Lower lobe of right lung (tissue), 2 donors: ENCODE measurements around the gene FHIT. TPM values are rescaled to one million over a fixed set of nuclear protein-coding genes. Genes with fewer than 3 reads are reported as not detected.

Experiments
- ATAC-seq, 2 donors: fragments of 200-7000 bp; cut with Tn5 transposase; one replicate each; pipeline ENCODE4 v1.9.1; 2020 to 2022; ENCODE audit warnings: mild to moderate bottlenecking in 2 of 2, moderate library complexity in 2 of 2
- DNase-seq: peaks from one replicate; pipeline ENCODE4 v3.0.0-alpha.2; 2020
- H3K27ac ChIP-seq: fragments of 200-600 bp; one replicate; pipeline ENCODE4 v1.8.0; 2022
- H3K27me3 ChIP-seq: fragments of 200-600 bp; one replicate; pipeline ENCODE4 v1.8.0; 2022; ENCODE audit warnings: low read depth
- H3K36me3 ChIP-seq: fragments of 200-600 bp; one replicate; pipeline ENCODE4 v1.8.0; 2022; ENCODE audit warnings: mild to moderate bottlenecking
- H3K4me1 ChIP-seq: fragments of 200-600 bp; one replicate; pipeline ENCODE4 v1.8.0; 2022
- H3K4me3 ChIP-seq: fragments of 200-600 bp; one replicate; pipeline ENCODE4 v1.8.0; 2022; ENCODE audit warnings: mild to moderate bottlenecking
- H3K9me3 ChIP-seq: fragments of 200-600 bp; one replicate; pipeline ENCODE4 v1.8.0; 2022
- intact Hi-C: fragments of 100-400 bp; cut with DNase I; formaldehyde crosslinking; loops from one replicate; pipeline ENCODE4 v1.11.0; 2022
- total RNA-seq: library from RNA; stranded (reverse); fragmentation: NEBNext Ultra II Directional; extraction: Animal tissue kit (Norgen Biotek cat#: 25700); gene quantifications from one replicate; pipeline ENCODE4 v1.2.1, GENCODE V29; 2021
- TF ChIP-seq, protein P1 (sequence below): fragments of 200-600 bp; IDR thresholded peaks from one replicate; pipeline ENCODE4 v1.8.0; 2022; ENCODE audit warnings: antibody characterized with exemption, mild to moderate bottlenecking
- donor health status: DM: no; HTN: yes; CAD: no; lungs with severe emphysema.

Gene FHIT
- total RNA-seq, 1 donor from 2014 or later, result 10.3 TPM

DNA sequence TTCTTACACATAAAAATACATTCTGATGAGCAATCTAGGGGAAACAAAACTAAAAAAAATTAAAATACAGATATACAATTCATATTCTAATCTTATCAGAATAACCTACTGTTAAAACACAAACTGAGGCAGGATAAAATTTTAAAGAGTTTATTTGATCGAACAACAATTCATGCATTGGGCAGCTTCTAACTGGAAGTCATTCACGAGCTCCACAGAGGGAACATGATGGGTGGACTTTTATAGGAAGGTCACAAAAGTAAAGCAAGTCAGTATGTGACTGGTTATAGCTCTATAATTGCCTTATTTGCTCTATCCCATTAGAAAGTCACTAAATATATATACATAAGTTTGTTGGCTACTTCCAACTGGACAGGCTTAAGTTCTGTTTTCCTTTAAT is 1144.0 kb downstream of the FHIT start:
- H3K4me1 ChIP-seq, result no peaks in the 10 kb centered on the region
- no peak overlapping the region for H3K27ac ChIP-seq
- intact Hi-C loops, result no loop called here

GRCh38 chr3:60102154-60102553 is 1149.1 kb downstream of the FHIT start:
- no peaks in the 10 kb centered on the region for H3K27me3 ChIP-seq
- no peak overlapping the region for H3K27ac ChIP-seq
- no peaks in the 10 kb centered on the region for H3K4me1 ChIP-seq
- no peaks in the 10 kb centered on the region for H3K36me3 ChIP-seq
- ATAC-seq (no peak), DNase-seq (no peak)
- TF ChIP-seq, protein P1, sequence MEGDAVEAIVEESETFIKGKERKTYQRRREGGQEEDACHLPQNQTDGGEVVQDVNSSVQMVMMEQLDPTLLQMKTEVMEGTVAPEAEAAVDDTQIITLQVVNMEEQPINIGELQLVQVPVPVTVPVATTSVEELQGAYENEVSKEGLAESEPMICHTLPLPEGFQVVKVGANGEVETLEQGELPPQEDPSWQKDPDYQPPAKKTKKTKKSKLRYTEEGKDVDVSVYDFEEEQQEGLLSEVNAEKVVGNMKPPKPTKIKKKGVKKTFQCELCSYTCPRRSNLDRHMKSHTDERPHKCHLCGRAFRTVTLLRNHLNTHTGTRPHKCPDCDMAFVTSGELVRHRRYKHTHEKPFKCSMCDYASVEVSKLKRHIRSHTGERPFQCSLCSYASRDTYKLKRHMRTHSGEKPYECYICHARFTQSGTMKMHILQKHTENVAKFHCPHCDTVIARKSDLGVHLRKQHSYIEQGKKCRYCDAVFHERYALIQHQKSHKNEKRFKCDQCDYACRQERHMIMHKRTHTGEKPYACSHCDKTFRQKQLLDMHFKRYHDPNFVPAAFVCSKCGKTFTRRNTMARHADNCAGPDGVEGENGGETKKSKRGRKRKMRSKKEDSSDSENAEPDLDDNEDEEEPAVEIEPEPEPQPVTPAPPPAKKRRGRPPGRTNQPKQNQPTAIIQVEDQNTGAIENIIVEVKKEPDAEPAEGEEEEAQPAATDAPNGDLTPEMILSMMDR, result no peak
- no peaks in the 10 kb centered on the region for H3K9me3 ChIP-seq
- H3K4me3 ChIP-seq, result no peak overlapping the region
- intact Hi-C loops, result no loop called here

More for the DNA sequence above, 1144.0 kb downstream of the FHIT start:
- Histone ChIP-seq H3K36me3 (no peaks in the 10 kb centered on the region), H3K4me3 (no peak overlapping the region), H3K9me3 (no peaks in the 10 kb centered on the region), H3K27me3 (no peaks in the 10 kb centered on the region)
- DNase-seq, result no peak
- TF ChIP-seq, protein P1, result no peak
- ATAC-seq, result no peak

DNA sequence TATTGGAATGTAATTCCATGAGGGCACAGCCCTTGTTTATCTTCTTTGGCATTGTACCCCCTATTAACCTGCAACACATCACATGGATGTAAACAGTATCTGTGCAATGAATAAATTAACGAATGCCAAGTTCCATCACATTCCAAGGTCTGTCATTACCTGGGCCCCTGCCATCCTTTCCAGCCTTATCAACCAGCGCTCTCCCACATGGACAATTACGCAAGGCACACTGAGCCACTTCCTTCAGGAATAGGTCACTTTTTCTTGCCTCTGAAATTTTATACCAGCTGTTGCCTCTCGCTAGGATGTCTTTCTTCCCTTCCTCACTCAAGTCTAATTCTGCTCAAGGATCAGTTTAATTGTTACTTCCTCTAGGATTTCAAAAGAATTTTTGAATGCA is 1149.6 kb downstream of the FHIT start:
- intact Hi-C loops, result no loop called here
- TF ChIP-seq, protein P1, result no peak

DNA sequence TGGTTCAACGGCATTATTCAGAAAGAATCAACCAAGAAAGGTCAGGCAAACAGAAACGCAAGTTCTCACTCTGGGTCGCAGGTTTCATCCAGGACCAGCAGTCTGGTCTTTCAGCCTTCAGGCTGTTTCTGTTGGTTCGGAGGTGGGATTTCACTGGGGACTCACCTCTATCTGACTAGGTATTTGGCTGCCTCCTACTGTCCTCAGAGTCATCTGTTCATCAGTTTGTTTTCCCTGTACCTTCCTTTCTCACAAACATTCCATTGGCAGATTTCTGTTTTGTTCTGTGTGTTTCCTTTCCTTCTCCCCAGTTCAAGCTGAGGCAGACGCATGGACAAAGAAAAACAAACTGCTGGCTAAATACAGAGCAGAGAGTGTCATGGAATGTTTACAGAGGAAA is 1154.8 kb downstream of the FHIT start:
- DNase-seq, result no peak

More for the DNA sequence above, 1149.6 kb downstream of the FHIT start:
- DNase-seq (no peak), ATAC-seq (no peak)
- no peaks in the 10 kb centered on the region for H3K9me3 ChIP-seq
- no peak overlapping the region for H3K27ac ChIP-seq
- no peaks in the 10 kb centered on the region for H3K4me1 ChIP-seq
- H3K36me3 ChIP-seq, result no peaks in the 10 kb centered on the region
- H3K4me3 ChIP-seq, result no peak overlapping the region
- H3K27me3 ChIP-seq, result no peaks in the 10 kb centered on the region

DNA sequence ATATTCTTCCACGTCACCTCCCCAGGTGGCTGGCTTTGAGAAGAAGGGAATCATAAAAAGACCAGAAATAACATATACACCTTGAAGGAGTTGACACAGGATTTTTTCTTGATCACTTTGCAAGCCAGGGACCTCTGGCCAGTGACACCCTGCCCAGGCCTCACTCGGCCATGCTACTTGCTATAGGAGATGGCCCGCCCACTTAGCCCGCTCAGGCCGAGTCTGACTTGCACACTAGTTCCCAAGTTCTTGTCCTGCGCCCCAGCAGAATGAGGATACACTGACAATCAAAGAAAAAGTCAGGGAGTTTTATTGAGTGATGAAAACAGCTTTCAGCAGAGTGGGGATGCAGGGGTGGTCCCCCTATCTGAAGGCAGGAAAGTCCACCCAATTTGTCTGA is 1155.3 kb downstream of the FHIT start:
- DNase-seq (no peak), ATAC-seq (no peak)
- H3K4me3 ChIP-seq, result no peak overlapping the region
- no peaks in the 10 kb centered on the region for H3K27me3 ChIP-seq
- no peaks in the 10 kb centered on the region for H3K4me1 ChIP-seq
- intact Hi-C loops, result no loop called here
- no peak overlapping the region for H3K27ac ChIP-seq
- TF ChIP-seq, protein P1, result no peak
- no peaks in the 10 kb centered on the region for H3K36me3 ChIP-seq
- no peaks in the 10 kb centered on the region for H3K9me3 ChIP-seq

More for the DNA sequence above, 1154.8 kb downstream of the FHIT start:
- no peak overlapping the region for H3K27ac ChIP-seq
- no peak overlapping the region for H3K4me3 ChIP-seq
- no peaks in the 10 kb centered on the region for H3K36me3 ChIP-seq
- no peaks in the 10 kb centered on the region for H3K27me3 ChIP-seq
- no peak for ATAC-seq
- no peaks in the 10 kb centered on the region for H3K4me1 ChIP-seq
- intact Hi-C loops, result no loop called here
- TF ChIP-seq, protein P1, result no peak
- H3K9me3 ChIP-seq, result no peaks in the 10 kb centered on the region

DNA sequence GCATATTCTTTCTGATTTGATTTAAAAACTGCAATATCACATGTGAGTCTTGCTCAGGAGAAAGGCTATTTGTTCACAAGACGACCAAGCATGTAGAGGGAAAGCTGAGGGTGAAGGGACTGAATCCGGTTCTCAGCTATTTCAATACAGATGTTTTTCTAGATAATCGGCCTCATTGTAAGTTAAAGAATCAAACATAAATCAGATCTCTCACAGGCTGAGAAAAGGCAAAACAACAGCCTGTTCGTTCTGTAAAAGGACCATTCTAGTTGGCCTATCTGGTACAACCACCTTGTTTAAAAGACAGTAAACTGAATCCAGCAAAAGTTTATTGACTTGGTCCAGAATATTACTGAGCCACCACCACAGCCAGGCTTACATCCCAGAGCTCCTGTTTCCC is 1155.7 kb downstream of the FHIT start:
- Histone ChIP-seq H3K27ac (no peak overlapping the region), H3K4me1 (no peaks in the 10 kb centered on the region), H3K9me3 (no peaks in the 10 kb centered on the region), H3K27me3 (no peaks in the 10 kb centered on the region), H3K4me3 (no peak overlapping the region), H3K36me3 (no peaks in the 10 kb centered on the region)
- ATAC-seq (no peak), DNase-seq (no peak)
- intact Hi-C loops, result no loop called here
- TF ChIP-seq, protein P1, result no peak
